Dedifferentiated amniotic fluid mesenchymal stem cell (primary cell): ENCODE measurements around the gene ADGRA1.

Experiments used
- DNase-seq: peaks from one replicate; pipeline ENCODE4 v3.0.0-alpha.2; 2016; ENCODE audit errors: extremely low spot score

ADGRA1 gene

GRCh38 chr10:133177380-133178157, 89.8 kb downstream of the ADGRA1 start:
- no peak for DNase-seq

- no peak for DNase-seq
Observed at GRCh38 chr10:133178357-133179127, 90.8 kb downstream of the ADGRA1 start.

- no peak for DNase-seq
Observed at GRCh38 chr10:133179128-133179520, 91.4 kb downstream of the ADGRA1 start.

GRCh38 chr10:133179651-133180050, 91.9 kb downstream of the ADGRA1 start:
- DNase-seq: no peak

- no peak for DNase-seq
Observed at GRCh38 chr10:133180192-133180964, 92.7 kb downstream of the ADGRA1 start.

- no peak for DNase-seq
Observed at GRCh38 chr10:133180965-133181639, 93.4 kb downstream of the ADGRA1 start.
